Caco-2 (cell line): Measurements from ENCODE around the gene APOM. TPM values are rescaled to one million over a fixed set of nuclear protein-coding genes. Genes with fewer than 3 reads are reported as not detected.

Experiments
- BruUV-seq: library from RNA; stranded (reverse); fragments of 400-500 nt; replicated peaks from 2 replicates; lab custom pipeline; 2021; lab: Mats Ljungman, UMichigan
- CTCF ChIA-PET: fragments of 300-600 bp; sonication (Branson Sonifier 250); formaldehyde crosslinking; loops from one replicate; lab custom pipeline; 2022; ENCODE audit warnings: antibody characterized with exemption; lab: Charles Lee
- POLR2A ChIA-PET: fragments of 300-600 bp; sonication (Branson Sonifier 250); formaldehyde crosslinking; loops from one replicate; lab custom pipeline; 2022; ENCODE audit warnings: antibody characterized with exemption; lab: Charles Lee
- DNase-seq, 2 experiments: peaks; one replicate each; pipeline versions ENCODE4 v3.0.0 to v3.0.0-alpha.2; 2020 to 2022
- H3K27me3 ChIP-seq: replicated peaks from 2 replicates; pipeline ENCODE4 v1.6.0; 2011; ENCODE audit warnings: low read length; ENCODE audit not compliant: control insufficient read depth, insufficient read depth
- H3K36me3 ChIP-seq: 2 replicates; pipeline ENCODE4 v1.5.1; 2011; ENCODE audit warnings: low read length; ENCODE audit not compliant: control insufficient read depth, insufficient read depth
- H3K4me1 ChIP-seq: fragments of 250-450 bp; sonication (Bioruptor Pico); 2 replicates; pipeline ENCODE4 v1.5.1; 2020; ENCODE audit warnings: mild to moderate bottlenecking
- H3K4me3 ChIP-seq: 2 replicates; pipeline ENCODE4 v1.5.1; 2011; ENCODE audit warnings: low read depth, mild to moderate bottlenecking, control low read depth, low read length
- H3K9me3 ChIP-seq: fragments of 250-450 bp; sonication (Bioruptor Pico); 2 replicates; pipeline ENCODE4 v1.5.1; 2020; ENCODE audit warnings: mild to moderate bottlenecking, moderate library complexity
- H3K27ac Mint-ChIP-seq: one replicate; pipeline ENCODE4 v1.8.0; 2022; ENCODE audit warnings: mixed read lengths; ENCODE audit not compliant: unreplicated experiment
- H3K27me3 Mint-ChIP-seq: one replicate; pipeline ENCODE4 v1.8.0; 2022; ENCODE audit warnings: mixed read lengths; ENCODE audit not compliant: insufficient read depth, unreplicated experiment
- H3K36me3 Mint-ChIP-seq: one replicate; pipeline ENCODE4 v1.8.0; 2022; ENCODE audit warnings: mild to moderate bottlenecking, mixed read lengths; ENCODE audit not compliant: insufficient read depth, unreplicated experiment
- H3K4me1 Mint-ChIP-seq: one replicate; pipeline ENCODE4 v1.8.0; 2022; ENCODE audit warnings: low read depth, mixed read lengths; ENCODE audit not compliant: unreplicated experiment
- H3K4me3 Mint-ChIP-seq: one replicate; pipeline ENCODE4 v1.8.0; 2022; ENCODE audit warnings: mild to moderate bottlenecking, moderate library complexity, mixed read lengths; ENCODE audit not compliant: unreplicated experiment
- H3K9me3 Mint-ChIP-seq: one replicate; pipeline ENCODE4 v1.8.0; 2022; ENCODE audit warnings: mixed read lengths; ENCODE audit not compliant: unreplicated experiment
- CTCF ChIP-seq, 2 experiments: fragments of 200-600 bp in 1 of 2; IDR thresholded peaks; 1 replicate in 1 of 2; 2 replicates in 1 of 2; pipeline versions ENCODE4 v1.5.1 to v1.8.0; 2011 to 2022; ENCODE audit warnings: antibody characterized with exemption in 1 of 2, control low read depth in 1 of 2, inconsistent platforms in 1 of 2, low read depth in 1 of 2, low read length in 1 of 2, mild to moderate bottlenecking in 1 of 2, moderate library complexity in 1 of 2; ENCODE audit not compliant: insufficient read depth in 1 of 2, severe bottlenecking in 1 of 2, unreplicated experiment in 1 of 2
- intact Hi-C: fragments of 100-400 bp; cut with micrococcal nuclease; formaldehyde crosslinking; loops from one replicate; pipeline ENCODE4 v1.10.0; 2022; ENCODE audit not compliant: unreplicated experiment
- total RNA-seq: library from RNA; stranded (reverse); gene quantifications from 2 replicates; pipeline ENCODE4 v1.2.3, GENCODE V29; 2022

The APOM gene
- total RNA-seq, 1 experiment from 2014 or later: 15.8 TPM

- CTCF ChIA-PET: interaction anchor here (0.7 to 1.0 kb wide), 3 partner anchors 15 to 89 kb away, joined by 3 to 7 read pairs (median 3); partner anchors contain the start of gene LY6G5C
- no peaks in the 10 kb centered on the region for H3K9me3 ChIP-seq
- Mint-ChIP-seq H3K36me3 (peaks cover 94% of the 10 kb centered on the region), H3K9me3 (no peaks in the 10 kb centered on the region), H3K4me1 (peaks cover 25% of the 10 kb centered on the region), H3K27ac (peak overlapping the region; percentile 96), H3K27me3 (no peaks in the 10 kb centered on the region), H3K4me3 (peak overlapping the region; percentile 86)
- POLR2A ChIA-PET: no interaction called here
- no peak for TF ChIP-seq CTCF (IDR thresholded peaks at IDR 0.05; ENCODE audit: insufficient read depth in 1 of 2, low read depth in 1 of 2, low read length in 1 of 2, severe bottlenecking in 1 of 2, unreplicated experiment in 1 of 2)
- H3K27me3 ChIP-seq: no peaks in the 10 kb centered on the region
- peaks cover 17% of the 10 kb centered on the region for H3K4me1 ChIP-seq
- no peak for DNase-seq
- BruUV-seq: no TSS peak
- H3K4me3 ChIP-seq: peak overlapping the region; percentile 90
- H3K36me3 ChIP-seq: peaks cover 4% of the 10 kb centered on the region
- intact Hi-C loops: loop anchor here (5.0 kb wide), 3 partner anchors 71 to 161 kb away; partner anchors contain the start of genes ATP6V1G2, CLIC1, HSPA1B and NFKBIL1
Observed at GRCh38 chr6:31666337-31666965, 10.8 kb downstream of the APOM start.

GRCh38 chr6:31669676-31670075, 14.0 kb downstream of the APOM start, which contains the start of gene LY6G5B:
LY6G5B (plus strand) TSS chr6:31669976; CDS start chr6:31670951, 975 bp downstream.
- CTCF ChIA-PET: interaction anchor here (1.4 kb wide), 1 partner anchor 34 kb away, joined by 3 read pairs; the partner anchor contains the start of gene ABHD16A
- H3K27me3 Mint-ChIP-seq: no peaks in the 10 kb centered on the region

More at GRCh38 chr6:31669676-31670075, 14.0 kb downstream of the APOM start, which contains the start of gene LY6G5B:
- POLR2A ChIA-PET: interaction anchor here (0.6 to 1.3 kb wide), 3 partner anchors 9 to 122 kb away, joined by 4 to 5 read pairs (median 5); partner anchors contain the start of genes C6orf47 and NFKBIL1
- BruUV-seq: no TSS peak
- Histone ChIP-seq H3K9me3 (no peaks in the 10 kb centered on the region), H3K36me3 (peaks cover 2% of the 10 kb centered on the region; the same call in 1 of the 2 replicates), H3K4me3 (no peak within 1 kb of the TSS), H3K4me1 (peaks cover 6% of the 10 kb centered on the region; the same call in 1 of the 2 replicates), H3K27me3 (no peaks in the 10 kb centered on the region)
- DNase-seq: no peak
- Mint-ChIP-seq H3K4me1 (peaks cover 13% of the 10 kb centered on the region), H3K36me3 (peaks cover 85% of the 10 kb centered on the region), H3K9me3 (no peaks in the 10 kb centered on the region), H3K4me3 (no peak within 1 kb of the TSS), H3K27ac (no peak within 1 kb of the TSS)
- no peak for TF ChIP-seq CTCF (IDR thresholded peaks at IDR 0.05; ENCODE audit: insufficient read depth in 1 of 2, low read depth in 1 of 2, low read length in 1 of 2, severe bottlenecking in 1 of 2, unreplicated experiment in 1 of 2)
- intact Hi-C loops: loop anchor here (5.0 kb wide), 3 partner anchors 68 to 158 kb away; partner anchors contain the start of genes ATP6V1G2, CLIC1, HSPA1B and NFKBIL1
